ENCODE measurements around the gene MTHFR. TPM values are rescaled to one million over a fixed set of nuclear protein-coding genes. Genes with fewer than 3 reads are reported as not detected.

MTHFR gene
- total and polyA plus RNA-seq, 12 donors = 17.7 to 75.8 (median 39.1) TPM

DNA sequence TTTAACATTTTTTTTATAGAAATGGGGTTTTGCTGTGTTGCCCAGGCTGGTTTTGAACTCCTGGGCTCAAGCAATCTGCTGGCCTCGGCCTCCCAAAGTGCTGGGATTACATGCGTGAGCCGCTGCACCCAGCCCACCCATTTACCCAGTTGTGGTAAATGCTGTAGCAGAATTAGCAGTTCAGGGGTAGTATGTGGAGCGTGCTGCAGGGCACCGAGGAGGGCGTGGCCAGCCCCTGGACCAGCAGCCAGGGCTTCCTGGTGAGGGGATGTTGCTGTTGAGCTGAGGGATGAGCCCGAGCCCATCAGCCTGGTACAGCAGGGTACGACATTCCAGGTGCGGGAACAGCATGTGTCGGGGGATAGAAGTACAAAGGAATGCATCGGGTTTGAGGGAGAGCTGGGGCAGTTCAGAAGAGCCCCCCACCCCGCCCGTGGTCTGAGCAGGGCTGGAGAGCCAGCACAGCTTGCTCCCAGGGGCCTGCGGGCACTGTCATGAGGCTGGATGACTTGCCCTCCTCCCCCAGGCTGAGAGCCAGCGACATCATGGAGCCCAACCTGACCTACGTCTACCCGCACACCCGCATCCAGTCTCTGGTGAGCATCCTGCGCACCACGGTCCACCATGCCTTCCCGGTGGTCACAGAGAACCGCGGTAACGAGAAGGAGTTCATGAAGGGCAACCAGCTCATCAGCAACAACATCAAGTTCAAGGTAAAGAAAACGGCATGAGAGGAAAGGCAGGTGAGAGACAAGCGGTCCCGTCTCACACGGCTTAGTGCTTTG, 29.9 kb upstream of the MTHFR start:
- intact Hi-C loops (cut with DNase I) = loop anchor here in 8 of 10 donors (2.0 to 10.0 kb wide), 5 partner anchors 129 to 195 kb away; no protein-coding TSS in a partner anchor
- TF ChIP-seq, protein P1, sequence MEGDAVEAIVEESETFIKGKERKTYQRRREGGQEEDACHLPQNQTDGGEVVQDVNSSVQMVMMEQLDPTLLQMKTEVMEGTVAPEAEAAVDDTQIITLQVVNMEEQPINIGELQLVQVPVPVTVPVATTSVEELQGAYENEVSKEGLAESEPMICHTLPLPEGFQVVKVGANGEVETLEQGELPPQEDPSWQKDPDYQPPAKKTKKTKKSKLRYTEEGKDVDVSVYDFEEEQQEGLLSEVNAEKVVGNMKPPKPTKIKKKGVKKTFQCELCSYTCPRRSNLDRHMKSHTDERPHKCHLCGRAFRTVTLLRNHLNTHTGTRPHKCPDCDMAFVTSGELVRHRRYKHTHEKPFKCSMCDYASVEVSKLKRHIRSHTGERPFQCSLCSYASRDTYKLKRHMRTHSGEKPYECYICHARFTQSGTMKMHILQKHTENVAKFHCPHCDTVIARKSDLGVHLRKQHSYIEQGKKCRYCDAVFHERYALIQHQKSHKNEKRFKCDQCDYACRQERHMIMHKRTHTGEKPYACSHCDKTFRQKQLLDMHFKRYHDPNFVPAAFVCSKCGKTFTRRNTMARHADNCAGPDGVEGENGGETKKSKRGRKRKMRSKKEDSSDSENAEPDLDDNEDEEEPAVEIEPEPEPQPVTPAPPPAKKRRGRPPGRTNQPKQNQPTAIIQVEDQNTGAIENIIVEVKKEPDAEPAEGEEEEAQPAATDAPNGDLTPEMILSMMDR (IDR thresholded peaks at IDR 0.05) = no peak
- H3K4me3 ChIP-seq = no peak overlapping the region
- H3K27ac ChIP-seq = no peak overlapping the region
- DNase-seq (no peak), ATAC-seq (no peak)
- 93 to 94% methylated on average over 27 to 28 of the region's 28 CpGs for WGBS, 2 donors
- peaks cover 5 to 100% (median 77%) of the 10 kb centered on the region in 9 donors for H3K36me3 ChIP-seq
- H3K4me1 ChIP-seq = peaks cover 0 to 20% (median 0%) of the 10 kb centered on the region in 9 donors
- H3K9me3 ChIP-seq = no peaks in the 10 kb centered on the region
- H3K27me3 ChIP-seq = no peaks in the 10 kb centered on the region

DNA sequence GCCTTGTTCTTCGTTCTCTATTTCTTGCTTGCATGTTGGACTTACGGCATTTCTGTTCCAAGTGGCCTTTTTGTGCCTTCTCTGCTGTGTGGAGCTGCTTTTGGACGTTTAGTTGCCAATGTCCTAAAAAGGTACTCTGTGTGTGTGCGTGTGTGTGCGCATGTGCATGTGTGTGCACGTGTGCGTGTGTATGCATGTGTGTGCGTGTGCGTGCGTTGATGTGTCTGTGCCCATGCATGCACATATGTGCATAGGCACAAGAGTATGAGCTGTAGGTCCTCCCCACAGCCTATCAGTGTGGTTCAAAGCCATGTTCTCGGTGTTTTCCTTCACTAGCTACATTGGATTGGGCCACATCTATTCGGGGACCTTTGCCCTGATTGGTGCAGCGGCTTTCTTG, 28.1 kb upstream of the MTHFR start:
- TF ChIP-seq, protein P1 (IDR thresholded peaks at IDR 0.05) = no peak
- H3K36me3 ChIP-seq = peaks cover 8 to 100% (median 83%) of the 10 kb centered on the region in 9 donors
- intact Hi-C loops (cut with DNase I) = loop anchor here in 5 of 10 donors (10.0 kb wide), 2 partner anchors 131 to 191 kb away; no protein-coding TSS in a partner anchor
- peaks cover 0 to 5% (median 0%) of the 10 kb centered on the region in 9 donors for H3K4me1 ChIP-seq
- no peak overlapping the region for H3K27ac ChIP-seq
- no peaks in the 10 kb centered on the region for H3K27me3 ChIP-seq
- no peak for DNase-seq
- H3K9me3 ChIP-seq = no peaks in the 10 kb centered on the region
- ATAC-seq = no peak
- H3K4me3 ChIP-seq = no peak overlapping the region
- 94 to 96% methylated on average over 13 of the region's 13 CpGs for WGBS, 2 donors

DNA sequence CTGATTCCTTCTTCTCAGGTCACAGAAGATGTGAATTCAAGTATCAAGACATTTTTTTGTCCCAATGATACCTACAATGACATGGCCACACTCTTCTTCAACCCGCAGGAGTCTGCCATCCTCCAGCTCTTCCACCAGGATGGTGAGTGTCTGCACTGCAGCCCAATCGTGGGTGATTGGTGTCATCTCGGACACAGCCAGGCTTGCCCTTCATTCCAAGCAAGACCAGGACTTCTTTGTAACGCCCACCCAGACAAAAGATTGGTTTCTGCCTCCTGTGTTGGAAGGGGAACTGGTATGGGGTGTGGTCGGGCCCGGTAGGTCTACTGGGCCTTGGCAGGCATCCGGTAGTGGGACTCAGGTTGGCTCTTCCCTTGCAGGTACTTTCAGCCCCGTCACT, 27.7 kb upstream of the MTHFR start:
- Histone ChIP-seq H3K36me3 (peaks cover 8 to 100% (median 86%) of the 10 kb centered on the region in 9 donors), H3K4me1 (peaks cover 0 to under 1% (median 0%) of the 10 kb centered on the region in 9 donors), H3K4me3 (no peak overlapping the region), H3K27me3 (no peaks in the 10 kb centered on the region), H3K27ac (no peak overlapping the region), H3K9me3 (no peaks in the 10 kb centered on the region)
- DNase-seq (no peak), ATAC-seq (no peak)
- intact Hi-C loops (cut with DNase I) = loop anchor here in 5 of 10 donors (10.0 kb wide), 2 partner anchors 131 to 191 kb away; no protein-coding TSS in a partner anchor
- TF ChIP-seq, protein P1 (IDR thresholded peaks at IDR 0.05) = no peak
- 93% methylated on average over 8 of the region's 8 CpGs for WGBS, 2 donors

DNA sequence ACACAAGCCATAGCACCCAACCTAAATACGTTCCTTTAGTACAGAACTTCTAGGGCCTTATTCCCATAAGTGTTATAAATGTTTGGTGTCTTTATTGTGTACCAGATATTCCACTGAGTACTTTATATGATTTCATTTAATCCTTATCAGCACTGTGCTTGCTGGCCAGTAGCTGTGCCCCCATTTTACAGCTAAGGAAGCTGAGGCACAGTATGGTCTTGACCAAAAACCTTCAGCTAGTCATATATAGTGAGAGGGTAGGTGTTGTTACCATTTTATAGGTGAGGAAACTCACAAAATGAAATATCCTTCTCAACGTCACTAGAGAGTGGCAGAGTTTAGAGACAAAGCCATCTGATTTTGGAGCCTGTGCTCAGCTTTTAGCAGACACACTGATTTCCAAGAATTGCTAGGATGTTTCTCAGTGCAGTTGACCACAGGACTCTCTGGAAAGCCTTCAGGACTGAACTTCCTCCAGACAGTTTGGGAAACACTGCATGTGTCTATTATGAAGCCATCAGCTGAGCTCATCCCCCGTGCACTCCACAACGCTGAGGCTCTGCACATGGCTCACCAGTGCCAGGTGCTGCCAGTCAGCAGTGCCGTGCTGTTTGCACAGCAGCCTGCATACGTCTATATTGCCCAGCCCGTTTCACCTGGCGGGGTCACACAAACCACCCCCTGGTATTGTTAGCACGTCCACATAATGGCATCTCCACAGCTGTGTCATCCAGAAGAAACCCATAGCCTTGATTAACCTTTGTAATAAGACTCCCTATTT, 26.4 kb upstream of the MTHFR start:
- TF ChIP-seq, protein P1 (IDR thresholded peaks at IDR 0.05) = no peak
- H3K36me3 ChIP-seq = peaks cover under 1 to 100% (median 86%) of the 10 kb centered on the region in 9 donors
- H3K27ac ChIP-seq = no peak overlapping the region
- H3K9me3 ChIP-seq = no peaks in the 10 kb centered on the region
- 85 to 87% methylated on average over 9 of the region's 9 CpGs for WGBS, 2 donors
- H3K4me3 ChIP-seq = no peak overlapping the region
- no peaks in the 10 kb centered on the region for H3K4me1 ChIP-seq
- ATAC-seq (no peak), DNase-seq (no peak)
- intact Hi-C loops (cut with DNase I) = loop anchor here in 5 of 10 donors (10.0 kb wide), 2 partner anchors 133 to 193 kb away; no protein-coding TSS in a partner anchor
- H3K27me3 ChIP-seq = no peaks in the 10 kb centered on the region

Measured in heart right ventricle (tissue), 16 donors.